Measurements from ENCODE around the gene TRIM22.
"Not testable (repeated sequence)": the region's sequence is repeated elsewhere in the genome, so short reads cannot be mapped to it uniquely, and the experiment has no call there.

TRIM22 gene

DNA sequence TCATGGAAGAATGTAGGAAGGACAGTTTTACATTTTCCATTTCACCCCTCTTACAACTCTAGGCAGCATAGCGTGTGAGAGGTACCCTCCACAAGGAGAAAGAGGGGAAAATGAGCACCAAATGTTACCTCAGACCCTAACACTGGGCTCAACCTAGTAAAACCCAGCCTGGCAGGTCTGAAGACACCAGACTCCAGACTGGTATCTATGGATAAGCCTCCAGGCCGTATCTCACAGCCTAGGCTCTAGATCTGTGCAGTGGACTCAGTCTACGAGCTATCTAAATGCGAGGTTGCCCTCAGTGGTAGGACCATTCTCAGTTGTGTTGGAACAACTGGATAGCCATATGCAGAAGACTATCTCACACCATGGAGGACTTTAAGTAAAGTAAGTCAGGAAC, 15.2 kb upstream of the TRIM22 start:
- H3K27ac ChIP-seq: no peak overlapping the region
- TF ChIP-seq, protein P1, sequence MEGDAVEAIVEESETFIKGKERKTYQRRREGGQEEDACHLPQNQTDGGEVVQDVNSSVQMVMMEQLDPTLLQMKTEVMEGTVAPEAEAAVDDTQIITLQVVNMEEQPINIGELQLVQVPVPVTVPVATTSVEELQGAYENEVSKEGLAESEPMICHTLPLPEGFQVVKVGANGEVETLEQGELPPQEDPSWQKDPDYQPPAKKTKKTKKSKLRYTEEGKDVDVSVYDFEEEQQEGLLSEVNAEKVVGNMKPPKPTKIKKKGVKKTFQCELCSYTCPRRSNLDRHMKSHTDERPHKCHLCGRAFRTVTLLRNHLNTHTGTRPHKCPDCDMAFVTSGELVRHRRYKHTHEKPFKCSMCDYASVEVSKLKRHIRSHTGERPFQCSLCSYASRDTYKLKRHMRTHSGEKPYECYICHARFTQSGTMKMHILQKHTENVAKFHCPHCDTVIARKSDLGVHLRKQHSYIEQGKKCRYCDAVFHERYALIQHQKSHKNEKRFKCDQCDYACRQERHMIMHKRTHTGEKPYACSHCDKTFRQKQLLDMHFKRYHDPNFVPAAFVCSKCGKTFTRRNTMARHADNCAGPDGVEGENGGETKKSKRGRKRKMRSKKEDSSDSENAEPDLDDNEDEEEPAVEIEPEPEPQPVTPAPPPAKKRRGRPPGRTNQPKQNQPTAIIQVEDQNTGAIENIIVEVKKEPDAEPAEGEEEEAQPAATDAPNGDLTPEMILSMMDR (IDR thresholded peaks at IDR 0.05; ENCODE audit: low read depth, low read length): no peak
- H3K9me3 ChIP-seq (ENCODE audit: severe bottlenecking): no peaks in the 10 kb centered on the region
- H3K36me3 ChIP-seq: no peaks in the 10 kb centered on the region
- H3K27me3 ChIP-seq (ENCODE audit: insufficient read depth, low read depth, severe bottlenecking): peaks cover 47% of the 10 kb centered on the region
- DNase-seq: no peak
- H3K4me3 ChIP-seq (ENCODE audit: low read depth, low read length): no peak overlapping the region

DNA sequence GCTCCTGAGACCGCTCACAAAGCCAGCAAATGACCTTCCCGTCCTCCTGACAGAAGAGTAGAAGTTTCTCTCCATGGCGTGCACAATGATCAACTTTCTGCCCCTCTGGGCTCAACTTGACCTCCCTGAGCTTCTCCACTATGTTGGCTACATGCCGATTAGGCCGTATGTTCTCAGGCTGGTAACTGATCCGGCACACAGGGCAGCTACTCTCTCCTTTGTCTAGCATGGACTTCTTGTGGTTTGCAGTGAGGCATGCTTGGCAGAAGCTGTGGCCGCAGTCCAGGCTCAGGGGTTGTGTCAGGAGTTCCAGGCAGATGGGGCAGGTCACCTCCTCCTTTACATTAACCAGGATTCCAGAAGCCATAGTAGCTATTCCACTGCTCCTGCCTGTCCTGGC, 9.8 kb upstream of the TRIM22 start:
- no peaks in the 10 kb centered on the region for H3K9me3 ChIP-seq (ENCODE audit: severe bottlenecking)
- no peak overlapping the region for H3K4me3 ChIP-seq (ENCODE audit: low read depth, low read length)
- TF ChIP-seq, protein P1 (IDR thresholded peaks at IDR 0.05; ENCODE audit: low read depth, low read length): no peak
- H3K27ac ChIP-seq: no peak overlapping the region
- peaks cover 59% of the 10 kb centered on the region for H3K27me3 ChIP-seq (ENCODE audit: insufficient read depth, low read depth, severe bottlenecking)
- no peaks in the 10 kb centered on the region for H3K36me3 ChIP-seq
- DNase-seq: no peak

DNA sequence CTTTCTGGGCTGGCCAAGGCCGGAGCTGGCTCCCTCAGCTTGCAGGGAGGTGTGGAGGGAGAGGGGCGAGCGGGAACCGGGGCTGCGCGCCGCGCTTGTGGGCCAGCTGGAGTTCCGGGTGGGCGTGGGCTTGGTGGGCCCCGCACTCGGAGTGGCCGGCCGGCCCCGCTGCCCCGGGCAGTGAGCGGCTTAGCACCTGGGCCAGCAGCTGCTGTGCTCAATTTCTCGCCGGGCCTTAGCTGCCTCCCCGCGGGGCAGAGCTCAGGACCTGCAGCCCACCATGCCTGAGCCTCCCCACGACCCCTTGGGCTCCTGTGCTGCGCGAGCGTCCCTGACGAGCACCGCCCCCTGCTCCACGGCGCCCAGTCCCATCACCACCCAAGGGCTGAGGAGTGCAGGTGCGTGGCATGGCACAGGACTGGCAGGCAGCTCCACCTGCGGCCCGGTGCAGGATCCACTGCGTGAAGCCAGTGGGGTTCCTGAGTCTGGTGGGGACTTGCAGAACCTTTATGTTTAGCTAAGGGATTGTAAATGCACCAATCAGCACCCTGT, 6.6 kb upstream of the TRIM22 start:
- H3K27ac ChIP-seq: not testable (repeated sequence)

DNA sequence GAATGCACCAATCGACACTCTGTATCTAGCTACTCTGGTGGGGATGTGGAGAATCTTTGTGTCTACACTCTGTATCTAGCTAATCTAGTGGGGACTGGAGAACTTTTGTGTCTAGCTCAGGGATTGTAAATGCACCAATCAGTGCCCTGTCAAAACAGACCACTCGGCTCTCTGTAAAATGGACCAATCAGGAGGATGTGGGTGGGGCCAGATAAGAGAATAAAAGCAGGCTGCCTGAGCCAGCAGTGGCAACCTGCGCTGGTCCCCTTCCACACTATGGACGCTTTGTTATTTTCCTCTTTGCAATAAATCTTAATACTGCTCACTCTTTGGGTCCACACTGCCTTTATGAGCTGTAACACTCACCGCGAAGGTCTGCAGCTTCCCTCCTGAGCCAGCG, 6.0 kb upstream of the TRIM22 start:
- not testable (repeated sequence) for H3K27ac ChIP-seq; DNase-seq; H3K4me3 ChIP-seq (ENCODE audit: low read depth, low read length); H3K36me3 ChIP-seq; H3K9me3 ChIP-seq (ENCODE audit: severe bottlenecking)
- H3K27me3 ChIP-seq (ENCODE audit: insufficient read depth, low read depth, severe bottlenecking): peaks cover 66% of the 10 kb centered on the region

More for the DNA sequence above, 6.6 kb upstream of the TRIM22 start:
- H3K9me3 ChIP-seq (ENCODE audit: severe bottlenecking); DNase-seq; H3K36me3 ChIP-seq; H3K4me3 ChIP-seq (ENCODE audit: low read depth, low read length): not testable (repeated sequence)
- peaks cover 68% of the 10 kb centered on the region for H3K27me3 ChIP-seq (ENCODE audit: insufficient read depth, low read depth, severe bottlenecking)

DNA sequence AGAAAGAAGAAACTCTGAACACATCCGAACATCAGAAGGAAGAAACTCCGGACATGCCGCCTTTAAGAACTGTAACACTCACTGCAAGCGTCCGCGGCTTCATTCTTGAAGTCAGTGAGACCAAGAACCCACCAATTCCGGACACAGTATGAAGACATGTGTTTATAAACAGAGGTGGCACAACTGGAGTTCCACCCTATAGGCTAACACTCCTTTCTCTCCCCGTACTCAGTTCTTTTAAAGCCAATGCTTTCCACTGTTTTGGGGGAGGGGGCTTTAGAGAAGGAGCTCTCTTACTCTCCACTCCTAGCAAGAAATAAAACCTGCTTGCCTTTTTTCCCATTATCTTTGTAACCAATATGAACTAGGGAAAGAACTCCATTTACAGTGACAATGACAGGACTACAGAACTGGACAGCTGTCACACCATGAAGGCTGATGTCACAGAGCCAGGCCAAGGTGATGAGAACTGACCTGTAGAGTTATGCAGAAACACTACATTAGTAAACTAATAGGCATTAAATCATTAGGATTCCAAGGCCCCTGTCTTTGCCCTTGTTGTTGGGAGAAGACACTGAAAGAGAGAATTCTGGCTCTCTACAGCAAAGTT, 5.4 kb upstream of the TRIM22 start:
- no peak for DNase-seq
- no peak overlapping the region for H3K4me3 ChIP-seq (ENCODE audit: low read depth, low read length)
- TF ChIP-seq, protein P1 (IDR thresholded peaks at IDR 0.05; ENCODE audit: low read depth, low read length): no peak
- H3K27ac ChIP-seq: no peak overlapping the region
- peaks cover 66% of the 10 kb centered on the region for H3K27me3 ChIP-seq (ENCODE audit: insufficient read depth, low read depth, severe bottlenecking)
- no peaks in the 10 kb centered on the region for H3K9me3 ChIP-seq (ENCODE audit: severe bottlenecking)
- no peaks in the 10 kb centered on the region for H3K36me3 ChIP-seq

DNA sequence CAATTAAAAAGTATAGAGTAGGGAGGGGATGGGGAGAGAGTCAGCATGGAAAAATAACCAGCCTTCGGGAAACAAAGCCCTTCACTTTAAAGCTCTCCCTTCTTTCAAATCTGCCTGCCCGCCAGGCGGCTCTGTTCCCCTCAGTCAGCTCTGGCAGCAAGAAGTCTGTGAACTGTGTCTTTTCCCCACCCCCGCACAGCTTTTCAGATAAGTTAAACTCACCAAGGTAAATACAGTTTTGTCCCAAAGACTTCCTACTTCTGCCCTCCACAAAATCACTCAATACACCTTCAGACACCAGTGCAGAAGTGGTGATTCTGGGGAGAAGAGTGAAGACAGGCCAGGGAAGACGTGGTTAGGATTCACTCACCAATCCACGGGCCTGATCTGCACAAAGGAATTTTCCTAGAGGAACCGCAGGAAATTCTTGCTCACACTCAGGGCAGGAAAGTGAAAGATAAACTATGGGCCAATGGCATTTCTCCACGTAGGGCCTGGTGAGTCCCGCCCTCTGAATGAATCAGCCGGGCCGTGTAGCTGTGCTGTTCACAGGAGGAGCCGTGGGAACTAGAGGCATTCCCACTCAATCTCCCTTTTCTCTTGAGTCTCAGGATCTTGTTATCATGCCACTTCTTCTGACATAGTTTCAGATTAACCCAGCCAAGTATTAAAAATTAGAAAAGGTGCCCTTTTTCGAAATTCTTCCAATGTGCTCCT, 4.8 kb upstream of the TRIM22 start, which contains the start of gene TRIM5:
TRIM5 (minus strand) TSS at position 429 of the 717 bp plus-strand sequence. CDS start 4,897 bp downstream, outside the sequence.
- no peaks in the 10 kb centered on the region for H3K36me3 ChIP-seq
- H3K27ac ChIP-seq: no peak within 1 kb of the TSS
- H3K27me3 ChIP-seq (ENCODE audit: insufficient read depth, low read depth, severe bottlenecking): peaks cover 72% of the 10 kb centered on the region
- H3K9me3 ChIP-seq (ENCODE audit: severe bottlenecking): no peaks in the 10 kb centered on the region
- no peak within 1 kb of the TSS for H3K4me3 ChIP-seq (ENCODE audit: low read depth, low read length)
- TF ChIP-seq, protein P1 (IDR thresholded peaks at IDR 0.05; ENCODE audit: low read depth, low read length): 0 out of 2 replicates have a peak, but pooled peaks have one; percentile 2
- no peak for DNase-seq
